ENCODE results near the gene RABAC1.

The RABAC1 gene

GRCh38 chr19:41910240-41910991, 48.7 kb downstream of the RABAC1 start:
- no peak overlapping the region for H3K9ac ChIP-seq (ENCODE audit: low read length)
- H4K20me1 ChIP-seq (ENCODE audit: insufficient read depth, low read length), result no peaks in the 10 kb centered on the region
- H3K79me2 ChIP-seq (ENCODE audit: insufficient read depth, low read length), result no peaks in the 10 kb centered on the region
- H3K36me3 ChIP-seq (ENCODE audit: insufficient read depth, low read length), result peaks cover 31% of the 10 kb centered on the region
- H2AFZ ChIP-seq (ENCODE audit: low read length), result no peak overlapping the region
- H3K4me2 ChIP-seq (ENCODE audit: low read length), result no peak overlapping the region
- peaks cover 13% of the 10 kb centered on the region for H3K27me3 ChIP-seq (ENCODE audit: insufficient read depth, low read length)
- H3K27ac ChIP-seq (ENCODE audit: low read depth, low read length, poor library complexity, severe bottlenecking), result no peak overlapping the region
- H3K9me2 ChIP-seq (ENCODE audit: low read depth, low read length), result no peaks in the 10 kb centered on the region
- H3K4me1 ChIP-seq (ENCODE audit: insufficient read depth, low read length, severe bottlenecking), result no peaks in the 10 kb centered on the region
- TF ChIP-seq CTCF (IDR thresholded peaks at IDR 0.05; ENCODE audit: low read length), result no peak
- no peak for TF ChIP-seq EZH2 (IDR thresholded peaks at IDR 0.05; ENCODE audit: borderline replicate concordance, low read length)
- H3F3A ChIP-seq (ENCODE audit: insufficient read depth, low read length), result no peaks in the 10 kb centered on the region
- H3K4me3 ChIP-seq (ENCODE audit: low read depth, low read length, poor library complexity, severe bottlenecking), result no peak overlapping the region
- H3K9me3 ChIP-seq (ENCODE audit: low read length), result no peaks in the 10 kb centered on the region

GRCh38 chr19:41909706-41910105, 49.4 kb downstream of the RABAC1 start:
- TF ChIP-seq EZH2 (IDR thresholded peaks at IDR 0.05; ENCODE audit: borderline replicate concordance, low read length) (no peak), CTCF (IDR thresholded peaks at IDR 0.05; ENCODE audit: low read length) (no peak)
- H3K36me3 ChIP-seq (ENCODE audit: insufficient read depth, low read length), result peaks cover 38% of the 10 kb centered on the region
- no peak overlapping the region for H3K4me2 ChIP-seq (ENCODE audit: low read length)
- peaks cover 13% of the 10 kb centered on the region for H3K27me3 ChIP-seq (ENCODE audit: insufficient read depth, low read length)
- H3F3A ChIP-seq (ENCODE audit: insufficient read depth, low read length), result no peaks in the 10 kb centered on the region
- H3K9ac ChIP-seq (ENCODE audit: low read length), result no peak overlapping the region
- H3K9me3 ChIP-seq (ENCODE audit: low read length), result no peaks in the 10 kb centered on the region
- no peak overlapping the region for H3K4me3 ChIP-seq (ENCODE audit: low read depth, low read length, poor library complexity, severe bottlenecking)
- no peaks in the 10 kb centered on the region for H3K79me2 ChIP-seq (ENCODE audit: insufficient read depth, low read length)
- H3K27ac ChIP-seq (ENCODE audit: low read depth, low read length, poor library complexity, severe bottlenecking), result no peak overlapping the region
- no peaks in the 10 kb centered on the region for H3K4me1 ChIP-seq (ENCODE audit: insufficient read depth, low read length, severe bottlenecking)
- H4K20me1 ChIP-seq (ENCODE audit: insufficient read depth, low read length), result no peaks in the 10 kb centered on the region
- no peaks in the 10 kb centered on the region for H3K9me2 ChIP-seq (ENCODE audit: low read depth, low read length)
- no peak overlapping the region for H2AFZ ChIP-seq (ENCODE audit: low read length)

- no peaks in the 10 kb centered on the region for H3K4me1 ChIP-seq (ENCODE audit: insufficient read depth, low read length, severe bottlenecking)
- no peak overlapping the region for H3K27ac ChIP-seq (ENCODE audit: low read depth, low read length, poor library complexity, severe bottlenecking)
- no peak overlapping the region for H2AFZ ChIP-seq (ENCODE audit: low read length)
- H3F3A ChIP-seq (ENCODE audit: insufficient read depth, low read length), result no peaks in the 10 kb centered on the region
- H3K4me3 ChIP-seq (ENCODE audit: low read depth, low read length, poor library complexity, severe bottlenecking), result no peak overlapping the region
- H3K27me3 ChIP-seq (ENCODE audit: insufficient read depth, low read length), result peaks cover 13% of the 10 kb centered on the region
- no peak overlapping the region for H3K9ac ChIP-seq (ENCODE audit: low read length)
- no peaks in the 10 kb centered on the region for H3K9me3 ChIP-seq (ENCODE audit: low read length)
- no peaks in the 10 kb centered on the region for H3K9me2 ChIP-seq (ENCODE audit: low read depth, low read length)
- TF ChIP-seq CTCF (IDR thresholded peaks at IDR 0.05; ENCODE audit: low read length), result no peak
- no peak for TF ChIP-seq EZH2 (IDR thresholded peaks at IDR 0.05; ENCODE audit: borderline replicate concordance, low read length)
- no peak overlapping the region for H3K4me2 ChIP-seq (ENCODE audit: low read length)
- H3K79me2 ChIP-seq (ENCODE audit: insufficient read depth, low read length), result no peaks in the 10 kb centered on the region
- H4K20me1 ChIP-seq (ENCODE audit: insufficient read depth, low read length), result no peaks in the 10 kb centered on the region
- H3K36me3 ChIP-seq (ENCODE audit: insufficient read depth, low read length), result peaks cover 46% of the 10 kb centered on the region
These were observed 50.2 kb downstream of the RABAC1 start for GRCh38 chr19:41908724-41909464.

Measured in OCI-LY1 (cell line).